ENCODE measurements around the gene SDE2. TPM values are rescaled to one million over a fixed set of nuclear protein-coding genes. Genes with fewer than 3 reads are reported as not detected.
A peak's percentile ranks its signal among the peaks of the same experiment; 100 is the strongest.
"Not testable (repeated sequence)": the region's sequence is repeated elsewhere in the genome, so short reads cannot be mapped to it uniquely, and the experiment has no call there.

Gene SDE2
- total RNA-seq, 1 experiment from 2014 or later: 21.8 TPM

DNA sequence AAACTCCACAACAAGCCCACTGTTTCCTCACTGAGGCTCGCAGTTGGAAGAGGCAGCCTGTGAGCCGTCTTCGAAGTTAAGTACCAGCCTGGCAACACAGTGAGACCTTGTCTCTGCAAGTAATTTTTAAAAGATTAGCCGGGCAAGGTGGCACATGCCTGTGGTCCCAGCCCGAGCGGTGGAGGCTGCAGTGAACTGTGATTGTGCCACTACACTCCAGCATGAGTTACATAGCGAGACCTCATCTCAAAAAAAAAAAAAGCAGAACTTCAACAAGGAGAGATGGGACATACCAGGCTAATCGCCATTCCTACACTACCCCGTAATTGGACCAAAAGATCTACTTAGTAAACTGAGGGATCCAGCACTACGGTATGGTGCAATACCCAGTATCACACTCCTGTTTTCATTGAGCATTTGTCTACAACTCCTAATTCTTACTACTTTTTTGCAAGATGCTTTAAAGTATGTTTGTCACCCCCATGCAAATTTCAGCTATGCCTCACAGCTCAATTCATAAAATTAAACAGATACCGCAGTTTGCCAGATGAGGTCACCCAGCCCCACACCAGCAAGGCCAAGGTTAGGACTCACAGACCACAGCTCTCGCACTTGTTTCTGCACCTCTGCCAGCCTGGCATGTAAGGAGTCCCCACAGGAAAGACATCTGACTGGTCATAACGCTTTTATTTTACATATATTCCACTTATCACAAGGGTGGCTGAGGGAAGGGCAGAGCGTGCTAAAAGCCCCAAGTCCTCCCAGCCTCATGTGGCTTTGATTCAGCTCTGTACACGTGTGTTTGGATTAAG, 21.0 kb downstream of the SDE2 start:
- H3K79me2 ChIP-seq (ENCODE audit: low read length): no peaks in the 10 kb centered on the region
- H2AFZ ChIP-seq (ENCODE audit: low read length): no peak overlapping the region
- H4K20me1 ChIP-seq (ENCODE audit: insufficient read depth, low read depth, low read length): no peaks in the 10 kb centered on the region
- H3K4me1 ChIP-seq (ENCODE audit: low read length): peaks cover 6% of the 10 kb centered on the region
- no peak overlapping the region for H3K9ac ChIP-seq (ENCODE audit: low read length)
- H3K4me3 ChIP-seq (ENCODE audit: low read length): no peak overlapping the region
- no peak overlapping the region for H3K4me2 ChIP-seq (ENCODE audit: low read depth, low read length, poor library complexity, severe bottlenecking)
- H3K9me3 ChIP-seq (ENCODE audit: low read length): no peaks in the 10 kb centered on the region
- DNase-seq: peak; percentile 50
- H3K27ac ChIP-seq (ENCODE audit: low read length): peak overlapping the region; percentile 29
- no peaks in the 10 kb centered on the region for H3K9me2 ChIP-seq (replicated peaks; ENCODE audit: insufficient read depth, low read length)
- H3K27me3 ChIP-seq (ENCODE audit: low read length): no peaks in the 10 kb centered on the region
- peaks cover 18% of the 10 kb centered on the region; the same call in 1 of the 2 replicates for H3K36me3 ChIP-seq (ENCODE audit: insufficient read depth, low read length)

DNA sequence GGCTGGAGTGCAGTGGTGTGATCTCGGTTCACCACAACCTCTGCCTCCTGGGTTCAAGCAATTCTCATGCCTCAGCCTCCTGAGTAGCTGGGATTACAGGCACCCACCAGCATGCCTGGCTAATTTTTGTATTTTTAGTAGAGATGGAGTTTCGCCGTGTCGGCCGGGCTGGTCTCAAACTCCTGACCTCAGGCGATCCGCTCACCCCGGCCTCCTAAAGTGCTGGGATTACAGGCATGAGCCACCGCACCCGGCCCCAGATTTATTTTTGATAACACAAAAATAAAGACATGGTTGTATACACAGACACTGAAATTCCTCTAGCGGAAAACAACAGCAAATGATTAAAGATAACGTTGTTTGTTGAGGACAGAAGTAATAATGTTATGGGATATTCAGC, 24.0 kb downstream of the SDE2 start:
- H3K4me3 ChIP-seq (ENCODE audit: low read length); H3K4me2 ChIP-seq (ENCODE audit: low read depth, low read length, poor library complexity, severe bottlenecking); DNase-seq; H3K36me3 ChIP-seq (ENCODE audit: insufficient read depth, low read length); H3K4me1 ChIP-seq (ENCODE audit: low read length); H3K27me3 ChIP-seq (ENCODE audit: low read length); H4K20me1 ChIP-seq (ENCODE audit: insufficient read depth, low read depth, low read length); H3K27ac ChIP-seq (ENCODE audit: low read length); H2AFZ ChIP-seq (ENCODE audit: low read length); H3K9me3 ChIP-seq (ENCODE audit: low read length); H3K9ac ChIP-seq (ENCODE audit: low read length); H3K79me2 ChIP-seq (ENCODE audit: low read length); H3K9me2 ChIP-seq (replicated peaks; ENCODE audit: insufficient read depth, low read length): not testable (repeated sequence)

DNA sequence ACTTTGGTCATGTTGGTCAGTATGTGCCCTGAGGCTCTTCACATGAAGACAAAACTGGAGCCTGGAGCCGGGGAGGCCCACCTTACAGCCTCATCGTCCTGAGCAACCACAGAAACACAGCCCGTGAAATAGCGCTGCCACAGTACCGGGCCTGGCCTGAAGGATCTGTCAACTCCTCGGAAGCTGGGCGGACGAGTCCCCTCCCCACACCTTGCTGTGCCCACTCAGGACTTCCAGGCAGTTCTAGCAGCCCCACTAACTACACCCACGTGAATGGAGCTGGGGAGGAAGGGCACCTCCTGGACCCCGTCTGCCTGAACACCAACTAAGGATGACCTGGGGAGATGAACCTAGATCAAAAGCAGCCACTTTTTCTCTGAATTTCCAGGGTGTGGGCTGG, 24.7 kb downstream of the SDE2 start:
- no peaks in the 10 kb centered on the region for H3K9me2 ChIP-seq (replicated peaks; ENCODE audit: insufficient read depth, low read length)
- peaks cover 6% of the 10 kb centered on the region for H3K4me1 ChIP-seq (ENCODE audit: low read length)
- no peaks in the 10 kb centered on the region for H3K9me3 ChIP-seq (ENCODE audit: low read length)
- H3K9ac ChIP-seq (ENCODE audit: low read length): no peak overlapping the region
- H3K36me3 ChIP-seq (ENCODE audit: insufficient read depth, low read length): no peaks in the 10 kb centered on the region; the same call in 1 of the 2 replicates
- no peak overlapping the region for H3K27ac ChIP-seq (ENCODE audit: low read length)
- H3K27me3 ChIP-seq (ENCODE audit: low read length): no peaks in the 10 kb centered on the region
- no peak overlapping the region for H3K4me3 ChIP-seq (ENCODE audit: low read length)
- H2AFZ ChIP-seq (ENCODE audit: low read length): no peak overlapping the region
- H3K79me2 ChIP-seq (ENCODE audit: low read length): no peaks in the 10 kb centered on the region
- no peak for DNase-seq
- H3K4me2 ChIP-seq (ENCODE audit: low read depth, low read length, poor library complexity, severe bottlenecking): no peak overlapping the region
- no peaks in the 10 kb centered on the region for H4K20me1 ChIP-seq (ENCODE audit: insufficient read depth, low read depth, low read length)

DNA sequence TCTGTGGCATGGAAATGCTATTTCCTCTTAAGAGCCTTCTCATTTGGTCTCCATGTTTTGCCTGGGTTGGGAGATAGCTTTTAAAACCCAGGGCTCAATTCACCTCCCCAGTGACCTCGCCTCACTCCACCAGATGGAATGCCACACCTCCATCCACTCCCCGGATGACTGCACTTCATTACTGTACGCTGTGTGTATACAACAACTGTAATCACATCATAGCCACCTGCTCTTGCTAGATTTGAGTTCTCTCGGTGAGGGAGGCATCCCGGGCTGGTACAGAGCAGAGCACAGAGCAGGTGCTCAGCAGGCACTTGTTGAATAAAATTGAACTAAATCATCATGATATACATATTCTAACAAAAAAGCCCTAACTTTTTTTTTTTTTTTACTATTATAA, 26.0 kb downstream of the SDE2 start:
- Histone ChIP-seq H3K9me2 (replicated peaks; ENCODE audit: insufficient read depth, low read length) (no peaks in the 10 kb centered on the region), H3K4me3 (ENCODE audit: low read length) (no peak overlapping the region), H3K79me2 (ENCODE audit: low read length) (no peaks in the 10 kb centered on the region), H2AFZ (ENCODE audit: low read length) (no peak overlapping the region), H3K9me3 (ENCODE audit: low read length) (no peaks in the 10 kb centered on the region), H4K20me1 (ENCODE audit: insufficient read depth, low read depth, low read length) (no peaks in the 10 kb centered on the region), H3K4me2 (ENCODE audit: low read depth, low read length, poor library complexity, severe bottlenecking) (no peak overlapping the region), H3K9ac (ENCODE audit: low read length) (no peak overlapping the region), H3K36me3 (ENCODE audit: insufficient read depth, low read length) (no peaks in the 10 kb centered on the region), H3K4me1 (ENCODE audit: low read length) (peaks cover 3% of the 10 kb centered on the region), H3K27me3 (ENCODE audit: low read length) (no peaks in the 10 kb centered on the region), H3K27ac (ENCODE audit: low read length) (no peak overlapping the region)
- no peak for DNase-seq

DNA sequence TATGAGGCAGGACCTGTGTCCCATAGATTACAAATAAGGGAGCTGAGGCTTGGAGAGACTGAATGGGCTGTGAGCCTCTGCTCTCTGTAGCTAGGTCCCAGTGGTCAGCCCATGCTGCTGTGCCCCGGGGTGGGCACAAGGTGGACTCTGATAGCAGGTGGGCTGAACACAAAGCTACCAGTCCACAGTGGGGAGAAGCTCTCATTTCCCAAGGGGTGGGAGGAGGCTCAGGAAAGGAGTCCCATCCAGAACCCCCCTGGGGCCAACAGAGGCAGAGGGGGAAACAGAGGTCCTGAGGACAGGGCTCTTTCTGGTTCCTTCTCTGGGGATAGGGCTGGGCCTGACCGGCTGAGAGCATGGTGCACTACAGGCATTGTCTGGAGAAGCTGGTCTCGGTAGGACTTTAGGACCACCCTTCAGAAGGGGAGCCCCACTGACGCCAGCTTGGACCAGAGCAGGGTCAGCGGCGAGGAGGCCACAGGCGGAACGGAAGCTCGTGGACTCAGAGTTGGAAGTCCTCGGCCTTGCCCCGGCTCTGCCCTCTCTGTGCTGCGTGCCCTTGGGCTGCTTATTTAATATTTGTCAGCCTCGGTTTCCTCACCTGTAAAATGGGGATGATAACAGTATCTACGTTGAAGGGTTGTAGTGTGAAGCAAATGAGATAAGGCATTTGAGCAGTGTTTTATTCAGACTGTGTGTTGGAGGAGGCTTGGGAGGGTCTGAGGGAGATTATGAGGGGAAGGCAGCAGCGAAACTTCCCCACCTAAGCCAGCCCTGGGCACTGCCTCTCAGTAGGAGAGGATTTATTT, 26.6 kb downstream of the SDE2 start:
- H2AFZ ChIP-seq (ENCODE audit: low read length): no peak overlapping the region
- DNase-seq: no peak
- H3K9me3 ChIP-seq (ENCODE audit: low read length): no peaks in the 10 kb centered on the region
- 0 out of 2 replicates have a peak, but pooled peaks cover 2% of the 10 kb centered on the region for H3K4me1 ChIP-seq (ENCODE audit: low read length)
- no peak overlapping the region for H3K9ac ChIP-seq (ENCODE audit: low read length)
- H3K4me2 ChIP-seq (ENCODE audit: low read depth, low read length, poor library complexity, severe bottlenecking): no peak overlapping the region
- no peaks in the 10 kb centered on the region for H3K79me2 ChIP-seq (ENCODE audit: low read length)
- H3K27ac ChIP-seq (ENCODE audit: low read length): no peak overlapping the region
- H3K36me3 ChIP-seq (ENCODE audit: insufficient read depth, low read length): no peaks in the 10 kb centered on the region
- H3K9me2 ChIP-seq (replicated peaks; ENCODE audit: insufficient read depth, low read length): no peaks in the 10 kb centered on the region
- H4K20me1 ChIP-seq (ENCODE audit: insufficient read depth, low read depth, low read length): no peaks in the 10 kb centered on the region
- H3K27me3 ChIP-seq (ENCODE audit: low read length): no peaks in the 10 kb centered on the region
- H3K4me3 ChIP-seq (ENCODE audit: low read length): no peak overlapping the region

DNA sequence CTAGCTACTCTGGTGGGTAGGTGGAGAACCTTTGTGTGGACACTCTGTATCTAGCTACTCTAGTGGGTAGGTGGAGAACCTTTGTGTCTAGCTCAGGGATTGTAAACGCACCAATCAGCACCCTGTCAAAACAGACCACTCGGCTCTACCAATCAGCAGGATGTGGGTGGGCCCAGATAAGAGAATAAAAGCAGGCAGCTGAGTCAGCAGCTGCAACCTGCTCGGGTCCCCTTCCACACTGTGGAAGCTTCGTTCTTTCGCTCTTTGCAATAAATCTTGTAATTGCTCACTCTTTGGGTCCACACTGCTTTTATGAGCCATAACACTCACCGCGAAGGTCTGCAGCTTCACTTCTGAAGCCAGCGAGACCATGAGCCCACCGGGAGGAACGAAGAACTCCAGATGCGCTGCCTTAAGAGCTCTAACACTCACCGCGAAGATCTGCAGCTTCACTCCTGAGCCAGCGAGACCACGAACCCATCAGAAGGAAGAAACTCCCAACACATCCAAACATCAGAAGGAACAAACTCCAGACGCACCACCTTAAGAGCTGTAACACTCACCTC, 28.5 kb downstream of the SDE2 start:
- not testable (repeated sequence) for H2AFZ ChIP-seq (ENCODE audit: low read length); H3K27me3 ChIP-seq (ENCODE audit: low read length)

DNA sequence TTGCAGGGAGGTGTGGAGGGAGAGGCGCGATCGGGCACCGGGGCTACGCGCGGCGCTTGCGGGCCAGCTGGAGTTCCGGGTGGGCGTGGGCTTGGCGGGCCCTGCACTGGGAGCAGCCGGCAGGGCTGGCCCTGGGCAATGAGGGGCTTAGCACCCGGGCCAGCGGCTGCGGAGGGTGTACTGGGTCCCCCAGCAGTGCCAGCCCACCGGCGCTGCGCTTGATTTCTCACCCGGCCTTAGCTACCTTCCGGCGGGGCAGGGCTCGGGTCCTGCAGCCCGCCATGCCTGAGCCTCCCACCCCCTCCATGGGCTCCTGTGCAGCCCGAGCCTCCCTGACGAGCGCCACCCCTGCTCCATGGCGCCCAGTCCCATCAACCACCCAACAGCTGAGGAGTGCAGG, 29.4 kb downstream of the SDE2 start:
- not testable (repeated sequence) for H4K20me1 ChIP-seq (ENCODE audit: insufficient read depth, low read depth, low read length); H3K36me3 ChIP-seq (ENCODE audit: insufficient read depth, low read length); H3K9ac ChIP-seq (ENCODE audit: low read length); H3K9me3 ChIP-seq (ENCODE audit: low read length); H3K4me3 ChIP-seq (ENCODE audit: low read length); H2AFZ ChIP-seq (ENCODE audit: low read length); DNase-seq; H3K9me2 ChIP-seq (replicated peaks; ENCODE audit: insufficient read depth, low read length); H3K4me2 ChIP-seq (ENCODE audit: low read depth, low read length, poor library complexity, severe bottlenecking); H3K79me2 ChIP-seq (ENCODE audit: low read length); H3K4me1 ChIP-seq (ENCODE audit: low read length); H3K27me3 ChIP-seq (ENCODE audit: low read length); H3K27ac ChIP-seq (ENCODE audit: low read length)

More for the DNA sequence above, 28.5 kb downstream of the SDE2 start:
- H4K20me1 ChIP-seq (ENCODE audit: insufficient read depth, low read depth, low read length); H3K27ac ChIP-seq (ENCODE audit: low read length); DNase-seq; H3K4me1 ChIP-seq (ENCODE audit: low read length); H3K9me2 ChIP-seq (replicated peaks; ENCODE audit: insufficient read depth, low read length); H3K4me3 ChIP-seq (ENCODE audit: low read length); H3K36me3 ChIP-seq (ENCODE audit: insufficient read depth, low read length); H3K9ac ChIP-seq (ENCODE audit: low read length); H3K79me2 ChIP-seq (ENCODE audit: low read length); H3K4me2 ChIP-seq (ENCODE audit: low read depth, low read length, poor library complexity, severe bottlenecking); H3K9me3 ChIP-seq (ENCODE audit: low read length): not testable (repeated sequence)

DNA sequence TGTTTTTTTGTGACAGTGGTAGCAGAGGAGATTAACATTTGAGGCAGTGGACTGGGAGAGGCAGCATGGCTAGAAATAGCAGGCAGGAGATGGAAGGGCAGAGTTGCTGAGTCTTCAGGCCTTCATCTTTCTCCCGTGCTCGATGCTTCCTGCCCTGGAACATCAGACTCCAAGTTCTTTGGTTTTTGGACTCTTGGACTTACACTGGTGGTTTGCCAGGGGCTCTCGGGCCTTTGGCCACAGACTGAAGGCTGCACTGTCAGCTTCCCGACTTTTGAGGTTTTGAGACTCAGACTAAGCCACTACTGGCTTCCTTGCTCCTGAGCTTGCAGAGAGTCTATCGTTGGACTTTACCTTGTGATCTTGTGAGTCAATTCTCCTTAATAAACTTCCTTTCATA, 33.9 kb downstream of the SDE2 start:
- Histone ChIP-seq H3K4me3 (ENCODE audit: low read length) (no peak overlapping the region), H3K79me2 (ENCODE audit: low read length) (no peaks in the 10 kb centered on the region), H2AFZ (ENCODE audit: low read length) (no peak overlapping the region), H3K27me3 (ENCODE audit: low read length) (no peaks in the 10 kb centered on the region), H3K4me1 (ENCODE audit: low read length) (0 out of 2 replicates have a peak, but pooled peaks cover 2% of the 10 kb centered on the region), H3K9me3 (ENCODE audit: low read length) (no peaks in the 10 kb centered on the region), H3K4me2 (ENCODE audit: low read depth, low read length, poor library complexity, severe bottlenecking) (no peak overlapping the region), H3K9me2 (replicated peaks; ENCODE audit: insufficient read depth, low read length) (no peaks in the 10 kb centered on the region), H3K27ac (ENCODE audit: low read length) (no peak overlapping the region), H3K9ac (ENCODE audit: low read length) (no peak overlapping the region), H3K36me3 (ENCODE audit: insufficient read depth, low read length) (no peaks in the 10 kb centered on the region), H4K20me1 (ENCODE audit: insufficient read depth, low read depth, low read length) (no peaks in the 10 kb centered on the region)
- DNase-seq: no peak
